Stomach (tissue), 4 donors: Measurements from ENCODE around the gene KRTAP4-11.
"Not testable (repeated sequence)": the region's sequence is repeated elsewhere in the genome, so short reads cannot be mapped to it uniquely, and the experiment has no call there.

ENCODE experiments used
- POLR2AphosphoS5 ChIP-seq, 3 donors: sonication (generic); formaldehyde crosslinking; IDR thresholded peaks; one replicate each; pipeline ENCODE4 v1.6.1; 2016; ENCODE audit warnings: antibody characterized with exemption in 3 of 3
- TF ChIP-seq, protein P1 (sequence below), 7 experiments: fragments of 450-650 bp in 4 of 7; fragments of 200-600 bp in 3 of 7; sonication (generic) in 3 of 7; IDR thresholded peaks; one replicate each; pipeline ENCODE4 v1.5.1; 2016 to 2019; ENCODE audit warnings: antibody characterized with exemption in 7 of 7, control low read depth in 2 of 7, mild to moderate bottlenecking in 1 of 7

- TF ChIP-seq, protein P1, sequence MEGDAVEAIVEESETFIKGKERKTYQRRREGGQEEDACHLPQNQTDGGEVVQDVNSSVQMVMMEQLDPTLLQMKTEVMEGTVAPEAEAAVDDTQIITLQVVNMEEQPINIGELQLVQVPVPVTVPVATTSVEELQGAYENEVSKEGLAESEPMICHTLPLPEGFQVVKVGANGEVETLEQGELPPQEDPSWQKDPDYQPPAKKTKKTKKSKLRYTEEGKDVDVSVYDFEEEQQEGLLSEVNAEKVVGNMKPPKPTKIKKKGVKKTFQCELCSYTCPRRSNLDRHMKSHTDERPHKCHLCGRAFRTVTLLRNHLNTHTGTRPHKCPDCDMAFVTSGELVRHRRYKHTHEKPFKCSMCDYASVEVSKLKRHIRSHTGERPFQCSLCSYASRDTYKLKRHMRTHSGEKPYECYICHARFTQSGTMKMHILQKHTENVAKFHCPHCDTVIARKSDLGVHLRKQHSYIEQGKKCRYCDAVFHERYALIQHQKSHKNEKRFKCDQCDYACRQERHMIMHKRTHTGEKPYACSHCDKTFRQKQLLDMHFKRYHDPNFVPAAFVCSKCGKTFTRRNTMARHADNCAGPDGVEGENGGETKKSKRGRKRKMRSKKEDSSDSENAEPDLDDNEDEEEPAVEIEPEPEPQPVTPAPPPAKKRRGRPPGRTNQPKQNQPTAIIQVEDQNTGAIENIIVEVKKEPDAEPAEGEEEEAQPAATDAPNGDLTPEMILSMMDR (IDR thresholded peaks at IDR 0.05), result not testable (repeated sequence)
- TF ChIP-seq POLR2AphosphoS5 (IDR thresholded peaks at IDR 0.05), result not testable (repeated sequence)
Measured at GRCh38 chr17:41108728-41109386, 9.3 kb downstream of the KRTAP4-11 start.
